CD8-positive, alpha-beta memory T cell (primary cell): ENCODE measurements around the gene RBSN. TPM values are rescaled to one million over a fixed set of nuclear protein-coding genes. Genes with fewer than 3 reads are reported as not detected.

Experiments used
- CTCF ChIA-PET: fragments of 350-600 bp; sonication (Branson Sonifier 250); formaldehyde crosslinking; loops from one replicate; lab custom pipeline; 2021; ENCODE audit warnings: antibody characterized with exemption; lab: Charles Lee
- POLR2A ChIA-PET: fragments of 350-600 bp; sonication (Branson Sonifier 250); formaldehyde crosslinking; loops from one replicate; lab custom pipeline; 2021; ENCODE audit warnings: antibody characterized with exemption; lab: Charles Lee
- DNase-seq, 5 donors: peaks; one replicate each; pipeline versions ENCODE4 v3.0.0 to v3.0.0-alpha.2; 2020 to 2022; ENCODE audit warnings: mixed read lengths in 1 of 5
- H3K27ac ChIP-seq: one replicate; pipeline ENCODE4 v1.7.0; 2013; ENCODE audit warnings: low read depth, mild to moderate bottlenecking, low read length, moderate library complexity
- H3K27me3 ChIP-seq: 2 replicates; pipeline ENCODE4 v1.7.0; 2013; ENCODE audit warnings: low read length, mild to moderate bottlenecking; ENCODE audit not compliant: insufficient read depth, poor library complexity, severe bottlenecking
- H3K36me3 ChIP-seq: 2 replicates; pipeline ENCODE4 v1.7.0; 2013; ENCODE audit warnings: mild to moderate bottlenecking, low read length, moderate library complexity; ENCODE audit not compliant: insufficient read depth
- H3K4me1 ChIP-seq: 2 replicates; pipeline ENCODE4 v1.7.0; 2013; ENCODE audit warnings: mild to moderate bottlenecking, low read length, moderate library complexity; ENCODE audit not compliant: insufficient read depth
- H3K4me3 ChIP-seq: 2 replicates; pipeline ENCODE4 v1.7.0; 2013; ENCODE audit warnings: mild to moderate bottlenecking, low read length
- H3K9me3 ChIP-seq: 2 replicates; pipeline ENCODE4 v1.7.0; 2013; ENCODE audit warnings: mild to moderate bottlenecking, low read length
- H3K27ac Mint-ChIP-seq, 8 donors: one replicate each; pipeline ENCODE4 v1.8.0; 2020 to 2021; ENCODE audit warnings: mixed read lengths in 8 of 8, mild to moderate bottlenecking in 6 of 8, inconsistent platforms in 3 of 8, moderate library complexity in 3 of 8
- H3K27me3 Mint-ChIP-seq, 2 donors: one replicate each; pipeline ENCODE4 v1.8.0; 2020 to 2021; ENCODE audit warnings: mixed read lengths in 2 of 2, mild to moderate bottlenecking in 1 of 2, moderate library complexity in 1 of 2
- H3K36me3 Mint-ChIP-seq, 3 donors: one replicate each; pipeline ENCODE4 v1.8.0; 2020 to 2021; ENCODE audit warnings: mixed read lengths in 3 of 3, inconsistent platforms in 1 of 3, mild to moderate bottlenecking in 1 of 3
- H3K4me1 Mint-ChIP-seq, 3 donors: one replicate each; pipeline ENCODE4 v1.8.0; 2020 to 2021; ENCODE audit warnings: mixed read lengths in 3 of 3, inconsistent platforms in 1 of 3, mild to moderate bottlenecking in 1 of 3
- H3K4me3 Mint-ChIP-seq, 7 donors: one replicate each; pipeline ENCODE4 v1.8.0; 2020 to 2021; ENCODE audit warnings: mixed read lengths in 7 of 7, mild to moderate bottlenecking in 6 of 7, moderate library complexity in 4 of 7, inconsistent platforms in 2 of 7
- H3K9me3 Mint-ChIP-seq, 5 donors: one replicate each; pipeline ENCODE4 v1.8.0; 2020 to 2022; ENCODE audit warnings: mixed read lengths in 5 of 5, mild to moderate bottlenecking in 3 of 5, moderate library complexity in 2 of 5, inconsistent platforms in 1 of 5
- polyA plus RNA-seq: library from polyadenylated mRNA; unstranded; fragments of 300-500 nt; fragmentation: Illumina TruSeq; gene quantifications from one replicate; pipeline ENCODE4 v1.2.3, GENCODE V29; 2021
- total RNA-seq, 2 experiments: library from RNA; stranded (reverse); gene quantifications; one replicate each; pipeline ENCODE4 v1.2.3, GENCODE V29; 2021

Gene RBSN
- total and polyA plus RNA-seq, 3 experiments from 2014 or later: 12.2 to 19.0 (median 12.5) TPM

DNA sequence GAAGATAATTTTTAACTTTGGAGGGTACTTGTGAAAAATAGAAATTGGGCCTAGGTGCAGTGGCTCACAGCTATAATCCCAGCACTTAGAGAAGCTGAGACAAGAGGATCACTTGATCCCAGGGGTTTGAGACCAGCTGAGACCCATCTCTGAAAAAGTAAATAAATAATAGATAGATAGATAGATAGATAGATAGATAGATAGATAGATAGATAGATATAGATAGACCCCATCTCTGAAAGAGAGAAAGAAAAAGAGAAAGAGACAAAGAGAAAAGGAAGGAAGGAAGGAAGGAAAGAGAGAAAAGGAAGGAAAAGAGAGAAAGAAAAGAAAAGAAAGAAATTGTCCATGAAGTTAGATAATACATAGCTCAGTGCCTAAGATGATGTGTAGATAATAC is 69.3 kb downstream of the RBSN start:
- Mint-ChIP-seq H3K9me3 (no peaks in the 10 kb centered on the region), H3K27ac (peak overlapping the region in 2 of 8 donors; percentile 29 to 38), H3K27me3 (no peaks in the 10 kb centered on the region), H3K4me3 (no peak overlapping the region), H3K4me1 (no peaks in the 10 kb centered on the region), H3K36me3 (peaks cover 4 to 89% (median 14%) of the 10 kb centered on the region in 3 donors)
- Histone ChIP-seq H3K4me1 (no peaks in the 10 kb centered on the region), H3K27ac (no peak overlapping the region), H3K36me3 (peaks cover 44% of the 10 kb centered on the region), H3K9me3 (no peaks in the 10 kb centered on the region), H3K4me3 (no peak overlapping the region), H3K27me3 (no peaks in the 10 kb centered on the region)
- CTCF ChIA-PET: interaction anchor here (0.8 to 1.1 kb wide), 2 partner anchors 22 to 79 kb away, joined by 3 read pairs; no protein-coding TSS in a partner anchor
- DNase-seq: no peak
- POLR2A ChIA-PET: no interaction called here

DNA sequence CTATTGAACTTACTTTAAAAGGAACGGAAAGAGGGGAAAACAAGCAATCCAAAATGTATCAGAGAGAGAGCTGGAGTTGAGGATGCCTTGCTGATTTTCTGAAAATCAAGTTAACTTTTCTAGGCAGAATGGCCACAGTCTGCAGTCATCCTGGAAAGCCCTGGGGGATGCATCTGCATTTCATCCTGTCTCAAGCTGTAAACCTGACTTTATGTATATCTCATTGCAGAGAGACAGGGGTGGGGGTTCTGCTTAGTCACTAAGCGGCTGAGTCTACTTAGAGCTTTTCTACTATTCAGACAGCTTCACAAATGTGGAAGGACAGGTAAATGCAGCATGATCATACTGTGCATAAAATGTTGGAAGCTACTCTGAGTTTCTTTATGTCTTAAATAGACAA is 75.2 kb downstream of the RBSN start:
- POLR2A ChIA-PET: no interaction called here

DNA sequence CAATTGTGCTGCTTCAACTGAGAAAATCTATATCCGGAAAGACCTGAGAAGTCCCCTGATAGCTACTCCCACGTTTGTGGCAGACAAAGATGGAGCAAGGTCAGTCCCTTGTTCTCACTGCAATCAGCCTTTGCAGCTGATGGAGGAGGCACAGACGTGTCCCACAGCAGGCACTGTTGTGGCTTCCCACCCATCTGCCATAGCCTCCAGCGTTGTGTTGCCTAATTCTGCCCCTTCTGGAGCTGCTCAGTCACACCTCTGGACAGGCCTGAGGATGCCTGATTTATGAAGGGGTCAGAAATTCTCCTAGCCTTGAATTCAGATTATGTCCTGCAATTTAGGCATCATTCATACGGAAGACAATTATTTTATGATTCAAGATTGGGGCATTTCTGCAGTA is 75.7 kb downstream of the RBSN start:
- H3K27me3 ChIP-seq: no peaks in the 10 kb centered on the region
- Mint-ChIP-seq H3K27ac (peak overlapping the region in 1 of 8 donors; percentile 60), H3K4me3 (no peak overlapping the region), H3K9me3 (no peaks in the 10 kb centered on the region), H3K4me1 (no peaks in the 10 kb centered on the region), H3K36me3 (peaks cover 0 to 86% (median 23%) of the 10 kb centered on the region in 3 donors), H3K27me3 (peaks cover 0 to 2% of the 10 kb centered on the region in 2 donors)
- POLR2A ChIA-PET: no interaction called here
- no peak overlapping the region for H3K27ac ChIP-seq
- no peaks in the 10 kb centered on the region for H3K9me3 ChIP-seq
- no peak for DNase-seq
- no peaks in the 10 kb centered on the region for H3K4me1 ChIP-seq
- peaks cover 54% of the 10 kb centered on the region for H3K36me3 ChIP-seq
- H3K4me3 ChIP-seq: no peak overlapping the region
- CTCF ChIA-PET: interaction anchor here (2.0 kb wide), 1 partner anchor 97 kb away, joined by 4 read pairs; no protein-coding TSS in a partner anchor

More for the DNA sequence above, 75.2 kb downstream of the RBSN start:
- no peak overlapping the region for H3K27ac ChIP-seq
- H3K27ac Mint-ChIP-seq: peak overlapping the region in 1 of 8 donors; percentile 43
- no peaks in the 10 kb centered on the region for H3K27me3 ChIP-seq
- H3K36me3 ChIP-seq: peaks cover 58% of the 10 kb centered on the region
- no peaks in the 10 kb centered on the region for H3K4me1 Mint-ChIP-seq
- CTCF ChIA-PET: no interaction called here
- H3K36me3 Mint-ChIP-seq: peaks cover 0 to 88% (median 23%) of the 10 kb centered on the region in 3 donors
- H3K27me3 Mint-ChIP-seq: peaks cover 0 to 2% of the 10 kb centered on the region in 2 donors
- H3K4me3 ChIP-seq: no peak overlapping the region
- H3K4me1 ChIP-seq: no peaks in the 10 kb centered on the region
- H3K4me3 Mint-ChIP-seq: no peak overlapping the region
- no peak for DNase-seq
- H3K9me3 Mint-ChIP-seq: no peaks in the 10 kb centered on the region
- H3K9me3 ChIP-seq: no peaks in the 10 kb centered on the region

Other genes starting within 250 kb of the RBSN start
- gene NR2C2, start 151.6 kb downstream of the RBSN start, total RNA-seq: 10 to 100 TPM; 46.7 to 47.1 TPM
- gene NR2C2, start 151.6 kb downstream of the RBSN start, polyA plus RNA-seq: 14.5 TPM
- gene MRPS25, start 33.8 kb downstream of the RBSN start, total RNA-seq: 10 to 100 TPM; 82.7 to 84.7 TPM
- gene MRPS25, start 33.8 kb downstream of the RBSN start, polyA plus RNA-seq: 20.2 TPM
- gene CAPN7, start 107.1 kb upstream of the RBSN start, total RNA-seq: 10 to 100 TPM; 33.1 to 36.1 TPM
- gene CAPN7, start 107.1 kb upstream of the RBSN start, polyA plus RNA-seq: 32.4 TPM
- gene SH3BP5, start 233.4 kb upstream of the RBSN start, total RNA-seq: 10 to 100 TPM; 14.2 to 15.5 TPM
- 84.3 TPM for gene SH3BP5, start 233.4 kb upstream of the RBSN start, polyA plus RNA-seq